ENCODE measurements around the gene KCNK3. TPM values are rescaled to one million over a fixed set of nuclear protein-coding genes. Genes with fewer than 3 reads are reported as not detected.

The KCNK3 gene
- total and polyA plus RNA-seq, 2 of the 13 experiments (the other 11 are each of a cell fraction or from before 2014, with no cell fraction given): not detected

DNA sequence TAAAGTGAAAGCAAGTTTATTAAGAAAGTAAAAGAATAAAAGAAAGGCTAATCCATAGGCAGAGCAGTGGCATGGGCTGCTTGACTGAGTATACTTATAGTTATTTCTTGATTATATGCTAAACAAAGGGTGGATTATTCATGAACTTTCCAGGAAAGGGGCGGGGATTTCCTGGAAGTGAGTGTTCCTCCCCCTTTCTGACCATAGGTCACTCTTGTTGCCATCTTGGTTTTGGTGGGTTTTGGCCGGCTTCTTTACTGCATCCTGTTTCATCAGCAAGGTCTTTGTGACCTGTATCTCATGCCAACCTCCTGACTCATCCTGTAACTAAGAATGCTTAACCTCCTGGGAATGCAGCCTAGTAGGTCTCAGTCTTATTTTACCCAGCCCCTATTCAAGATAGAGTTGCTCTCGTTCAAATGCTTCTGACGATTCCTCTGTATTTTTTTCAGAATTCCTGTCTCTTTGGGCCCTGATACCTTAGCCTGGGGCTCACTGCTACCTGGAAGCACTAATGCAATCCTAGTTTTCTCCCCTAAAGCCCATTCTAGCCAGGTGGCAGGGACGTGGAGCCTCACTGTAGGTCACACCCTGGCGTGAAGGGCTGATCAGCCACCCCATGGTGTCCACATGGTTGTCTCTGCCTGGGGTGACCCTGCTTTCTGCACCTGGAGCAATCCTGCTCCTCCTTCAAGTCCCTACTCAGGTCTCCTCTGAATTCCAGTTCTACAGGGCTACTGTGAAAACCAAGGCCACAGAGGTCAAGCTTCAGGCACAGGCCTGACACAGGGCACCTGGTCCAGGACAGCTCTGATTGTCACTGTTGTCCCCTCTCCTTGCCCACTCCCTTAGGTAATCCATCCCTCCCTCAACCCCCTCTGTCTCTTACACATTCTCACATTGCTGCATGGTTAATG is 65.6 kb downstream of the KCNK3 start (continued):
- TF ChIP-seq, protein P1, sequence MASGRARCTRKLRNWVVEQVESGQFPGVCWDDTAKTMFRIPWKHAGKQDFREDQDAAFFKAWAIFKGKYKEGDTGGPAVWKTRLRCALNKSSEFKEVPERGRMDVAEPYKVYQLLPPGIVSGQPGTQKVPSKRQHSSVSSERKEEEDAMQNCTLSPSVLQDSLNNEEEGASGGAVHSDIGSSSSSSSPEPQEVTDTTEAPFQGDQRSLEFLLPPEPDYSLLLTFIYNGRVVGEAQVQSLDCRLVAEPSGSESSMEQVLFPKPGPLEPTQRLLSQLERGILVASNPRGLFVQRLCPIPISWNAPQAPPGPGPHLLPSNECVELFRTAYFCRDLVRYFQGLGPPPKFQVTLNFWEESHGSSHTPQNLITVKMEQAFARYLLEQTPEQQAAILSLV (CRISPR knock-in tag; IDR thresholded peaks at IDR 0.05; ENCODE audit: borderline replicate concordance): no peak
- TF ChIP-seq ETV5 (CRISPR knock-in tag; IDR thresholded peaks at IDR 0.05; ENCODE audit: borderline replicate concordance): peak; percentile 68
- TF ChIP-seq, protein P2, sequence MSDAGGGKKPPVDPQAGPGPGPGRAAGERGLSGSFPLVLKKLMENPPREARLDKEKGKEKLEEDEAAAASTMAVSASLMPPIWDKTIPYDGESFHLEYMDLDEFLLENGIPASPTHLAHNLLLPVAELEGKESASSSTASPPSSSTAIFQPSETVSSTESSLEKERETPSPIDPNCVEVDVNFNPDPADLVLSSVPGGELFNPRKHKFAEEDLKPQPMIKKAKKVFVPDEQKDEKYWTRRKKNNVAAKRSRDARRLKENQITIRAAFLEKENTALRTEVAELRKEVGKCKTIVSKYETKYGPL (CRISPR knock-in tag; IDR thresholded peaks at IDR 0.05): no peak
- TF ChIP-seq, protein P3, sequence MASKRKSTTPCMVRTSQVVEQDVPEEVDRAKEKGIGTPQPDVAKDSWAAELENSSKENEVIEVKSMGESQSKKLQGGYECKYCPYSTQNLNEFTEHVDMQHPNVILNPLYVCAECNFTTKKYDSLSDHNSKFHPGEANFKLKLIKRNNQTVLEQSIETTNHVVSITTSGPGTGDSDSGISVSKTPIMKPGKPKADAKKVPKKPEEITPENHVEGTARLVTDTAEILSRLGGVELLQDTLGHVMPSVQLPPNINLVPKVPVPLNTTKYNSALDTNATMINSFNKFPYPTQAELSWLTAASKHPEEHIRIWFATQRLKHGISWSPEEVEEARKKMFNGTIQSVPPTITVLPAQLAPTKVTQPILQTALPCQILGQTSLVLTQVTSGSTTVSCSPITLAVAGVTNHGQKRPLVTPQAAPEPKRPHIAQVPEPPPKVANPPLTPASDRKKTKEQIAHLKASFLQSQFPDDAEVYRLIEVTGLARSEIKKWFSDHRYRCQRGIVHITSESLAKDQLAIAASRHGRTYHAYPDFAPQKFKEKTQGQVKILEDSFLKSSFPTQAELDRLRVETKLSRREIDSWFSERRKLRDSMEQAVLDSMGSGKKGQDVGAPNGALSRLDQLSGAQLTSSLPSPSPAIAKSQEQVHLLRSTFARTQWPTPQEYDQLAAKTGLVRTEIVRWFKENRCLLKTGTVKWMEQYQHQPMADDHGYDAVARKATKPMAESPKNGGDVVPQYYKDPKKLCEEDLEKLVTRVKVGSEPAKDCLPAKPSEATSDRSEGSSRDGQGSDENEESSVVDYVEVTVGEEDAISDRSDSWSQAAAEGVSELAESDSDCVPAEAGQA (IDR thresholded peaks at IDR 0.05; ENCODE audit: low read depth): no peak
- TF ChIP-seq, protein P3 (CRISPR knock-in tag; IDR thresholded peaks at IDR 0.05; ENCODE audit: borderline replicate concordance): no peak
- TF ChIP-seq ZNF83 (CRISPR knock-in tag; IDR thresholded peaks at IDR 0.05; ENCODE audit: borderline replicate concordance): no peak
- TF ChIP-seq SPEN (CRISPR knock-in tag; IDR thresholded peaks at IDR 0.05; ENCODE audit: low read depth): no peak
- peak; percentile 70; the same call in 1 of the 2 replicates for TF ChIP-seq ZSCAN9 (CRISPR knock-in tag; IDR thresholded peaks at IDR 0.05; ENCODE audit: borderline replicate concordance)
- TF ChIP-seq, protein P4, sequence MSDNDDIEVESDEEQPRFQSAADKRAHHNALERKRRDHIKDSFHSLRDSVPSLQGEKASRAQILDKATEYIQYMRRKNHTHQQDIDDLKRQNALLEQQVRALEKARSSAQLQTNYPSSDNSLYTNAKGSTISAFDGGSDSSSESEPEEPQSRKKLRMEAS (IDR thresholded peaks at IDR 0.05): no peak
- TF ChIP-seq ZNF337 (CRISPR knock-in tag; IDR thresholded peaks at IDR 0.05; ENCODE audit: borderline replicate concordance, low read depth): no peak
- no peak for TF ChIP-seq HDAC6 (IDR thresholded peaks at IDR 0.05; ENCODE audit: low read depth, low read length)
- TF ChIP-seq ZBTB7A (CRISPR knock-in tag; IDR thresholded peaks at IDR 0.05): no peak
- TF ChIP-seq, protein P5, sequence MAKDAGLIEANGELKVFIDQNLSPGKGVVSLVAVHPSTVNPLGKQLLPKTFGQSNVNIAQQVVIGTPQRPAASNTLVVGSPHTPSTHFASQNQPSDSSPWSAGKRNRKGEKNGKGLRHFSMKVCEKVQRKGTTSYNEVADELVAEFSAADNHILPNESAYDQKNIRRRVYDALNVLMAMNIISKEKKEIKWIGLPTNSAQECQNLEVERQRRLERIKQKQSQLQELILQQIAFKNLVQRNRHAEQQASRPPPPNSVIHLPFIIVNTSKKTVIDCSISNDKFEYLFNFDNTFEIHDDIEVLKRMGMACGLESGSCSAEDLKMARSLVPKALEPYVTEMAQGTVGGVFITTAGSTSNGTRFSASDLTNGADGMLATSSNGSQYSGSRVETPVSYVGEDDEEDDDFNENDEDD (CRISPR knock-in tag; IDR thresholded peaks at IDR 0.05; ENCODE audit: borderline replicate concordance): no peak
- TF ChIP-seq CREM (IDR thresholded peaks at IDR 0.05): 0 out of 2 replicates have a peak, but pooled peaks have one; percentile 36
- no peak for TF ChIP-seq CREM (CRISPR knock-in tag; IDR thresholded peaks at IDR 0.05)
- TF ChIP-seq NCOR1 (IDR thresholded peaks at IDR 0.05; ENCODE audit: borderline replicate concordance, low read length): peak; percentile 61; the same call in 1 of the 2 replicates
- TF ChIP-seq, protein P6, sequence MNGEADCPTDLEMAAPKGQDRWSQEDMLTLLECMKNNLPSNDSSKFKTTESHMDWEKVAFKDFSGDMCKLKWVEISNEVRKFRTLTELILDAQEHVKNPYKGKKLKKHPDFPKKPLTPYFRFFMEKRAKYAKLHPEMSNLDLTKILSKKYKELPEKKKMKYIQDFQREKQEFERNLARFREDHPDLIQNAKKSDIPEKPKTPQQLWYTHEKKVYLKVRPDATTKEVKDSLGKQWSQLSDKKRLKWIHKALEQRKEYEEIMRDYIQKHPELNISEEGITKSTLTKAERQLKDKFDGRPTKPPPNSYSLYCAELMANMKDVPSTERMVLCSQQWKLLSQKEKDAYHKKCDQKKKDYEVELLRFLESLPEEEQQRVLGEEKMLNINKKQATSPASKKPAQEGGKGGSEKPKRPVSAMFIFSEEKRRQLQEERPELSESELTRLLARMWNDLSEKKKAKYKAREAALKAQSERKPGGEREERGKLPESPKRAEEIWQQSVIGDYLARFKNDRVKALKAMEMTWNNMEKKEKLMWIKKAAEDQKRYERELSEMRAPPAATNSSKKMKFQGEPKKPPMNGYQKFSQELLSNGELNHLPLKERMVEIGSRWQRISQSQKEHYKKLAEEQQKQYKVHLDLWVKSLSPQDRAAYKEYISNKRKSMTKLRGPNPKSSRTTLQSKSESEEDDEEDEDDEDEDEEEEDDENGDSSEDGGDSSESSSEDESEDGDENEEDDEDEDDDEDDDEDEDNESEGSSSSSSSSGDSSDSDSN (CRISPR knock-in tag; IDR thresholded peaks at IDR 0.05): no peak

All from HepG2 (cell line).